COLO668 (cell line): ENCODE measurements around the gene CWC22.
"Not testable (repeated sequence)": the region's sequence is repeated elsewhere in the genome, so short reads cannot be mapped to it uniquely, and the experiment has no call there.

Source experiments
- DNase-seq: peaks from one replicate; lab custom pipeline; 2025; ENCODE audit not compliant: unreplicated experiment; lab: John Stamatoyannopoulos, UW

CWC22 gene

GRCh38 chr2:179952658-179953057, 54.4 kb downstream of the CWC22 start:
- no peak for DNase-seq

GRCh38 chr2:179951680-179952079, 55.4 kb downstream of the CWC22 start:
- no peak for DNase-seq

GRCh38 chr2:179950391-179950790, 56.7 kb downstream of the CWC22 start:
- no peak for DNase-seq

GRCh38 chr2:179949438-179949837, 57.7 kb downstream of the CWC22 start:
- DNase-seq, result no peak

GRCh38 chr2:179948058-179948457, 59.0 kb downstream of the CWC22 start:
- no peak for DNase-seq

- no peak for DNase-seq
Measured at GRCh38 chr2:179946810-179947615, 60.1 kb downstream of the CWC22 start.

GRCh38 chr2:179946346-179946745, 60.8 kb downstream of the CWC22 start:
- DNase-seq, result no peak

- no peak for DNase-seq
Measured at GRCh38 chr2:179939259-179939658, 67.8 kb downstream of the CWC22 start.

- DNase-seq, result no peak
Measured at GRCh38 chr2:179938026-179938425, 69.1 kb downstream of the CWC22 start.

- DNase-seq, result peak; percentile 36
Measured at GRCh38 chr2:179936654-179937053, 70.4 kb downstream of the CWC22 start.

- DNase-seq, result no peak
Measured at GRCh38 chr2:179936141-179936540, 71.0 kb downstream of the CWC22 start.

GRCh38 chr2:179932786-179933185, 74.3 kb downstream of the CWC22 start:
- no peak for DNase-seq

GRCh38 chr2:179931502-179931901, 75.6 kb downstream of the CWC22 start:
- DNase-seq, result no peak

- not testable (repeated sequence) for DNase-seq
Measured at GRCh38 chr2:179929997-179930396, 77.1 kb downstream of the CWC22 start.

- no peak for DNase-seq
Measured at GRCh38 chr2:179927041-179927440, 80.1 kb downstream of the CWC22 start.

- DNase-seq, result no peak
Measured at GRCh38 chr2:179925713-179926112, 81.4 kb downstream of the CWC22 start.

- no peak for DNase-seq
Measured at GRCh38 chr2:179917272-179917671, 89.8 kb downstream of the CWC22 start.

GRCh38 chr2:179915395-179915992, 91.6 kb downstream of the CWC22 start:
- DNase-seq, result no peak

- DNase-seq, result no peak
Measured at GRCh38 chr2:179913809-179914208, 93.3 kb downstream of the CWC22 start.

- DNase-seq, result no peak
Measured at GRCh38 chr2:179911569-179911968, 95.5 kb downstream of the CWC22 start.

GRCh38 chr2:179910735-179911113, 96.4 kb downstream of the CWC22 start:
- DNase-seq, result no peak

GRCh38 chr2:179909845-179910734, 97.0 kb downstream of the CWC22 start:
- DNase-seq, result no peak
